HG02610 (cell line): ENCODE data around the gene DMXL1.
"Not testable (repeated sequence)": the region's sequence is repeated elsewhere in the genome, so short reads cannot be mapped to it uniquely, and the experiment has no call there.

Experiments used
- ATAC-seq: cut with Tn5 transposase; IDR thresholded peaks from one replicate; pipeline ENCODE4 v1.9.1; 2021; ENCODE audit warnings: mild to moderate bottlenecking, moderate library complexity; ENCODE audit not compliant: unreplicated experiment

The DMXL1 gene

GRCh38 chr5:119067450-119067849 is 3.4 kb upstream of the DMXL1 start:
- ATAC-seq, result no peak

GRCh38 chr5:119070578-119070827 is 384 bp upstream of the DMXL1 start:
- ATAC-seq, result peak; percentile 52

DNA sequence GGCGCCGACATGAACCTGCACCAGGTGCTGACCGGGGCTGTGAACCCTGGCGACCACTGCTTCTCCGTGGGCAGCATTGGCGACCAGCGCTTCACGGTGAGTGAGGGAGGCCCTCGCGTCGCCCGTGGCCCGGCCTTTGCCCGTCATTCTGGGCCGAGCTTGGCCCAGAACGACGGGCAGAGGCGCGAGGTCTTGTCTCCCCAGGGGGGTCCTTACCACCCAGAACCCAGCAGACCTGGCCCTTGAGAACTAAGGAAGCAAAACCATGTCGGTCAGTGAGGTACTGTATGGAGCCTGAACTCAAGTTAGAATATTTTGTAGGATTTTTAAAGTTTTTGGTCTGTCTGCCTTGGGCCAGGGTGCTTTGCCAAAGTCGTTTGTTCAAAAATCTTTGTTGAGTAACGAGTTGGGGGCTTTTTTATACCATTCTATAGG is 691 bp downstream of the DMXL1 start:
- peak; percentile 1 for ATAC-seq

- ATAC-seq, result no peak
Observed at GRCh38 chr5:119072496-119072895, 1.6 kb downstream of the DMXL1 start.

GRCh38 chr5:119073746-119074337 is 3.0 kb downstream of the DMXL1 start:
- not testable (repeated sequence) for ATAC-seq

DNA sequence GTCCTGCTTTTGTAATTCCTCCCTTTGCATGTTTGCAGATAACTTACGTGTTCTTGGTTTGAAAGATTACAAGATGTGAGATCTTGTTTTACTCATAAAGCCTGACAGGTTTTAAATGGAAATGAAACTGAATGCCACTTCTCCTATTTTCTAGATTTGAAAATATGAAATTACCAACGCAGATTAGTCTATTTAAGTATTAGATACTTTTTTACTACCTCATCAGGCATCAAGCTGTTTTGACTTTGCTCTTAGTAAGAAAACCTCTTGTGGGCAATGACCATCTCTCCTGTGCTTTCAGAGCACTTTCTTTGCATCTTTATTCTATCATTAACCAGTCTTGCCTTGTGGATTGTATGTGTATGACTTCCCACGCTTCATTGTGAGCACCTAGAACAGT is 3.5 kb downstream of the DMXL1 start:
- ATAC-seq, result peak; percentile 33

GRCh38 chr5:119075269-119075668 is 4.4 kb downstream of the DMXL1 start:
- ATAC-seq, result not testable (repeated sequence)

- no peak for ATAC-seq
Observed at GRCh38 chr5:119076080-119076479, 5.2 kb downstream of the DMXL1 start.

- no peak for ATAC-seq
Observed at GRCh38 chr5:119077444-119077843, 6.6 kb downstream of the DMXL1 start.

- ATAC-seq, result no peak
Observed at GRCh38 chr5:119078071-119078846, 7.4 kb downstream of the DMXL1 start.

- ATAC-seq, result no peak
Observed at GRCh38 chr5:119078861-119079260, 8.0 kb downstream of the DMXL1 start.

DNA sequence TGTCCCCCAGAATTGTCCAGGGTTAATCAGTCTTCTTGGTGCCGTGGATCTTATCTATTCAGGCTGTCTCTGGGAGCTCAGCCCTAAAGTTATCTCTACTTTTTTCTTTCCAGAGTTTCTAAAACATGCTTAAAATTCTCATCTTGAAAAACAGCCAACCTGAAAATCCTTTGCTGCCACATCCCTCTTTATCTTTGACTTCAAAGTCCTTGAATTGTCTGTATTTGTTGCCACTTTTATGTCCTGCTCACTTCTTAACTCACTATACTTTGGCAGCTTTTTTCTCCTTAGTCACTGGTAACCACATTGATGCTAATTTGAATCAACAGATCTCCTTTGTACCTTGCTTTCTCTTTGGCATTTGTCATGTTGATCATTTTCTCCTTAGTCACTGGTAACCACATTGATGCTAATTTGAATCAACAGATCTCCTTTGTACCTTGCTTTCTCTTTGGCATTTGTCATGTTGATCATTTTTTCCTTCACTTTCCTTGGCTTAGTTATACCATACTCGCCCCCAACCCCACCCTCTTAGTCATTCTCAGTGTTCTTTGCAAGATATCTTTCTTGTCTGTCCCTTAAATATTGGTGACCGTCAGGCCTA is 8.5 kb downstream of the DMXL1 start:
- peak; percentile 72 for ATAC-seq

DNA sequence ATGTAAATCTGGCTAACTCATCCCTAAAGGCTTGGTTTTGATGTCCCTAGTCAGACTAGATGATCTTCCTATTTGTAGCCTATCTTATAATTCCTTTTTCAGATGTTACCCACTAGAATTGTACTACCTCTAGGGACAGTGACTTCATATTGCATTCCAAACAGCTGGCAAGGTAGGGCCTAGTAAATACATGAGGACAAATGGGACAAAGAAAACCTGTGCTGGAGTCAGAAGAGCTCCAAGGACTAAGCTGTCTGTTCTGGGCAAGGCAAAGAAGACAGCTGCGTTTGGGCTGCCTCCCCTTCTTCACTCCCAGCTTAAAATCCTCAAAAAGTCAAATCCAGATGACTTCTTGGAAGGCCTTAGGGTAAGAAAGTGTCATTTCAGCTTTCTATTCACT is 10.0 kb downstream of the DMXL1 start:
- no peak for ATAC-seq

DNA sequence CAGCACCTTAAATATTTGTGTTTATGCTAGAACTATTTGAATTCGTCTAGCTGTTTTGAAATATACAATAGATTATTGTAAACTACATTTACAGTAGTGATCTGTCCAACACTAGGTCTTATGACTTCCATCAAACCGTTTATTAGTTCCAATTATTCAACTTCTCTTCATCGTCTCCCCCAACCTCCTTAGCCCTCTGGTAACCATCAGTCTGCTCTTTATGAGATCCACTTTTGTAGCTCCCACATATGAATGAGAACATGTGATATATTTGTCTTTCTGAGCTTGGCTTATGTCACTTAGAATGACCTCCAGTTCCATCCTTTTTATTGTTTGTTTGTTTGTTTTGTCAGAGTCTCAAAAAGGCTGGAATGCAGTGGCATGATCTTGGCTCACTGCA is 11.8 kb downstream of the DMXL1 start:
- no peak for ATAC-seq

DNA sequence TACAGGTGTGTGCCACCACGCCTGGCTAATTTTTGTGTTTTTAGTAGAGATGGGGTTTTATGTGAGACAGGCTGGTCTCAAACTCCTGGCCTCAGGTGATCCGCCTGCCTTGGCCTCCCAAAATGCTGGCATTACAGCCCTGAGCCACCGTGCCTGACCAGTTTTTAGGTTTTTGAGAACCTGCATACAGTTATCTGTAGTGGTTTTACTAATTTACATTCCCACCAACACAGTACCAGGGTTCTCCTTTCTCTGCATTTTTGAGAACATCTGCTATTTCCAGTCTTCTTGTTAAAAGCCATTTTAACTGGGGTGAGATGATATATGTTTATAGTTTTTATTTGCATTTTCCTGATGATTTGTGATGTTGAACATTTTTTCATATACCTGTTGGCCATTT is 12.8 kb downstream of the DMXL1 start:
- peak; percentile 33 for ATAC-seq

GRCh38 chr5:119088438-119088837 is 17.6 kb downstream of the DMXL1 start:
- no peak for ATAC-seq

GRCh38 chr5:119095611-119096010 is 24.7 kb downstream of the DMXL1 start:
- no peak for ATAC-seq

- ATAC-seq, result no peak
Observed at GRCh38 chr5:119105971-119106370, 35.1 kb downstream of the DMXL1 start.

DNA sequence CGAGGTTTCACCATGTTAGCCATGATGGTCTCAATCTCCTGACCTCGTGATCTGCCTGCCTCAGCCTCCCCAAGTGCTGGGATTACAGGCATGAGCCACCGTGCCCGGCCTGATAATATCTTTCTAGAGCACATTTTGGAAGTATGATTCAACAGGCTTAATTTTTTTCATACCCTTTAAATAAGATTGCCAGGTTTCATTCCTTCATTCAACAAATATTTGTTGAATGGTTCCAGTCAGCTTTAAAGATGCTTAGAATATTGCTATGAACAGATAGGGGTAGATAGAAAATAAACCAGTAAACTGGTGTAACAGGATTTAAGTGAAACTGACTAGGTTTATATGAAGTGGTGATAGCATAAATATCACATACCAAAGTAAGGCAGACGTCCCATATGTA is 41.3 kb downstream of the DMXL1 start:
- no peak for ATAC-seq

GRCh38 chr5:119117237-119117636 is 46.4 kb downstream of the DMXL1 start:
- no peak for ATAC-seq

- no peak for ATAC-seq
Observed at GRCh38 chr5:119118000-119118399, 47.1 kb downstream of the DMXL1 start.

- no peak for ATAC-seq
Observed at GRCh38 chr5:119120893-119121292, 50.0 kb downstream of the DMXL1 start.
